Large intestine (tissue), 3 donors: ENCODE measurements around the gene DIS3L2. TPM values are rescaled to one million over a fixed set of nuclear protein-coding genes. Genes with fewer than 3 reads are reported as not detected.
"Not testable (repeated sequence)": the region's sequence is repeated elsewhere in the genome, so short reads cannot be mapped to it uniquely, and the experiment has no call there.

Experiments used
- DNase-seq, 2 donors: peaks; one replicate each; pipeline versions ENCODE4 v3.0.0 to v3.0.0-alpha.2; 2013
- H3K27ac ChIP-seq: one replicate; pipeline ENCODE4 v1.5.1; 2013; ENCODE audit warnings: low read length
- H3K27me3 ChIP-seq: 2 replicates; pipeline ENCODE4 v1.6.1; 2013; ENCODE audit warnings: low read length; ENCODE audit not compliant: control insufficient read depth, insufficient read depth
- H3K36me3 ChIP-seq: 2 replicates; pipeline ENCODE4 v1.6.1; 2013; ENCODE audit warnings: low read length; ENCODE audit not compliant: control insufficient read depth, insufficient read depth
- H3K4me1 ChIP-seq: one replicate; pipeline ENCODE4 v1.6.1; 2013; ENCODE audit warnings: low read length; ENCODE audit not compliant: control insufficient read depth, insufficient read depth
- H3K4me3 ChIP-seq: one replicate; pipeline ENCODE4 v1.5.1; 2013; ENCODE audit warnings: low read length
- H3K9me3 ChIP-seq: one replicate; pipeline ENCODE4 v1.6.1; 2013; ENCODE audit warnings: mild to moderate bottlenecking, low read depth, low read length, moderate library complexity; ENCODE audit not compliant: control insufficient read depth
- WGBS: methylation state at CpG from one replicate; pipeline ENCODE4 v1.1.5; 2013; ENCODE audit warnings: low lambda C conversion rate; ENCODE audit not compliant: insufficient coverage; 5-methylcytosine and 5-hydroxymethylcytosine counted together
- polyA plus RNA-seq: library from polyadenylated mRNA; unstranded; fragments of 120-200 nt; gene quantifications from one replicate; pipeline ENCODE4 v1.2.1, GENCODE V29; 2013

Gene DIS3L2
- polyA plus RNA-seq, 1 donor = 23.6 TPM

- Histone ChIP-seq H3K4me3 (no peak overlapping the region), H3K9me3 (no peaks in the 10 kb centered on the region), H3K36me3 (peaks cover 7% of the 10 kb centered on the region), H3K27me3 (no peaks in the 10 kb centered on the region), H3K4me1 (no peaks in the 10 kb centered on the region), H3K27ac (no peak overlapping the region)
- no CpG with 5 or more reads among the region's 17 CpGs for WGBS
- no peak for DNase-seq
These were observed 368.8 kb downstream of the DIS3L2 start for GRCh38 chr2:232330068-232330999.

- no CpG with 5 or more reads among the region's 11 CpGs for WGBS
- H3K36me3 ChIP-seq, H3K4me3 ChIP-seq, H3K4me1 ChIP-seq, H3K27ac ChIP-seq, DNase-seq, H3K27me3 ChIP-seq, H3K9me3 ChIP-seq: not testable (repeated sequence)
These were observed 369.5 kb downstream of the DIS3L2 start for GRCh38 chr2:232331061-232331460.

- WGBS = no CpG with 5 or more reads among the region's 11 CpGs
These were observed 370.1 kb downstream of the DIS3L2 start for GRCh38 chr2:232331641-232332040.

GRCh38 chr2:232332244-232332939 lies 370.9 kb downstream of the DIS3L2 start:
- no CpG with 5 or more reads among the region's 26 CpGs for WGBS
- not testable (repeated sequence) for H3K9me3 ChIP-seq, H3K27ac ChIP-seq, H3K4me3 ChIP-seq, DNase-seq, H3K4me1 ChIP-seq, H3K27me3 ChIP-seq
- peaks cover 11% of the 10 kb centered on the region for H3K36me3 ChIP-seq

More at GRCh38 chr2:232331641-232332040, 370.1 kb downstream of the DIS3L2 start:
- H3K4me1 ChIP-seq, H3K27me3 ChIP-seq, H3K27ac ChIP-seq, H3K9me3 ChIP-seq, H3K36me3 ChIP-seq, H3K4me3 ChIP-seq, DNase-seq: not testable (repeated sequence)

- no peak overlapping the region for H3K4me3 ChIP-seq
These were observed 371.4 kb downstream of the DIS3L2 start for GRCh38 chr2:232332940-232333259.

GRCh38 chr2:232333361-232334135 lies 372.0 kb downstream of the DIS3L2 start:
- Histone ChIP-seq H3K9me3 (no peaks in the 10 kb centered on the region), H3K4me1 (no peaks in the 10 kb centered on the region), H3K4me3 (no peak overlapping the region), H3K36me3 (peaks cover 11% of the 10 kb centered on the region), H3K27me3 (no peaks in the 10 kb centered on the region), H3K27ac (no peak overlapping the region)
- DNase-seq = no peak
- no CpG with 5 or more reads among the region's 28 CpGs for WGBS

More at GRCh38 chr2:232332940-232333259, 371.4 kb downstream of the DIS3L2 start:
- no peaks in the 10 kb centered on the region for H3K27me3 ChIP-seq
- H3K36me3 ChIP-seq = peaks cover 11% of the 10 kb centered on the region
- DNase-seq = no peak
- no peaks in the 10 kb centered on the region for H3K4me1 ChIP-seq
- no CpG with 5 or more reads among the region's 10 CpGs for WGBS
- H3K9me3 ChIP-seq = no peaks in the 10 kb centered on the region
- H3K27ac ChIP-seq = no peak overlapping the region

GRCh38 chr2:232334136-232334884 lies 372.8 kb downstream of the DIS3L2 start:
- DNase-seq, H3K4me3 ChIP-seq: not testable (repeated sequence)

GRCh38 chr2:232334885-232335205 lies 373.3 kb downstream of the DIS3L2 start:
- no CpG with 5 or more reads among the region's 6 CpGs for WGBS
- H3K4me3 ChIP-seq, DNase-seq, H3K4me1 ChIP-seq, H3K27me3 ChIP-seq, H3K27ac ChIP-seq, H3K9me3 ChIP-seq: not testable (repeated sequence)
- peaks cover 11% of the 10 kb centered on the region for H3K36me3 ChIP-seq

More at GRCh38 chr2:232334136-232334884, 372.8 kb downstream of the DIS3L2 start:
- not testable (repeated sequence) for H3K9me3 ChIP-seq, H3K27ac ChIP-seq, H3K27me3 ChIP-seq, H3K4me1 ChIP-seq
- peaks cover 11% of the 10 kb centered on the region for H3K36me3 ChIP-seq
- WGBS = no CpG with 5 or more reads among the region's 33 CpGs

- H3K36me3 ChIP-seq, H3K4me3 ChIP-seq, H3K27me3 ChIP-seq, H3K9me3 ChIP-seq, H3K4me1 ChIP-seq, H3K27ac ChIP-seq, DNase-seq: not testable (repeated sequence)
- no CpG with 5 or more reads among the region's 15 CpGs for WGBS
These were observed 373.8 kb downstream of the DIS3L2 start for GRCh38 chr2:232335206-232335858.
